IMR-90 (cell line): ENCODE data around the gene VSIR. TPM values are rescaled to one million over a fixed set of nuclear protein-coding genes. Genes with fewer than 3 reads are reported as not detected.

Experiments
- ATAC-seq: fragments of 200-7000 bp; cut with Tn5 transposase; 2 replicates; pipeline ENCODE4 v1.9.1; 2020; ENCODE audit warnings: low read depth, mild to moderate bottlenecking, moderate library complexity
- BruUV-seq: library from RNA; stranded (reverse); fragments of 400-500 nt; replicated peaks from 2 replicates; lab custom pipeline; 2021; lab: Mats Ljungman, UMichigan
- CTCF ChIA-PET: fragments of 300-600 bp; formaldehyde crosslinking; extraction: SDS; loops from one replicate; lab custom pipeline; 2021; ENCODE audit warnings: antibody characterized with exemption; lab: Yijun Ruan, JAX
- POLR2A ChIA-PET: fragments of 300-600 bp; sonication (Branson Sonifier 250); formaldehyde crosslinking; loops from one replicate; lab custom pipeline; 2022; ENCODE audit warnings: antibody characterized with exemption; ENCODE audit not compliant: unreplicated experiment; lab: Charles Lee
- DNase-seq: peaks from one replicate; pipeline ENCODE4 v3.0.0; 2013
- H2AFZ ChIP-seq: replicated peaks from 2 replicates; pipeline ENCODE3; 2013; ENCODE audit warnings: low read length, mild to moderate bottlenecking; ENCODE audit not compliant: poor library complexity
- H2AK5ac ChIP-seq: 2 replicates; pipeline ENCODE4 v1.6.1; 2013; ENCODE audit warnings: low read depth, low read length, inconsistent platforms
- H2AK9ac ChIP-seq: replicated peaks from 2 replicates; pipeline ENCODE3; 2013; ENCODE audit warnings: mild to moderate bottlenecking, low read depth, low read length, moderate library complexity; ENCODE audit not compliant: poor library complexity
- H2BK120ac ChIP-seq: 2 replicates; pipeline ENCODE4 v1.6.1; 2013; ENCODE audit warnings: low read depth, low read length, inconsistent platforms
- H2BK15ac ChIP-seq: 3 replicates; pipeline ENCODE4 v1.6.1; 2013; ENCODE audit warnings: low read depth, low read length, inconsistent platforms
- H2BK20ac ChIP-seq: 2 replicates; pipeline ENCODE4 v1.6.1; 2013; ENCODE audit warnings: low read depth, mild to moderate bottlenecking, inconsistent platforms, low read length, moderate library complexity
- H2BK5ac ChIP-seq: 2 replicates; pipeline ENCODE4 v1.6.1; 2013; ENCODE audit warnings: mild to moderate bottlenecking, low read depth, low read length, inconsistent platforms; ENCODE audit not compliant: poor library complexity, severe bottlenecking
- H3K14ac ChIP-seq: replicated peaks from 2 replicates; pipeline ENCODE4 v1.6.1; 2013; ENCODE audit warnings: low read depth, low read length, inconsistent platforms
- H3K18ac ChIP-seq: 2 replicates; pipeline ENCODE4 v1.6.1; 2013; ENCODE audit warnings: low read depth, low read length, control low read depth
- H3K23ac ChIP-seq: 2 replicates; pipeline ENCODE4 v1.6.1; 2013; ENCODE audit warnings: low read depth, low read length, inconsistent platforms
- H3K27ac ChIP-seq: 2 replicates; pipeline ENCODE4 v1.5.1; 2013; ENCODE audit warnings: mild to moderate bottlenecking, control low read depth, low read length; ENCODE audit not compliant: insufficient read depth
- H3K27me3 ChIP-seq: 2 replicates; pipeline ENCODE4 v1.6.1; 2013; ENCODE audit warnings: low read length; ENCODE audit not compliant: control insufficient read depth, insufficient read depth
- H3K36me3 ChIP-seq: 2 replicates; pipeline ENCODE4 v1.6.1; 2013; ENCODE audit warnings: low read length, mixed read lengths; ENCODE audit not compliant: control insufficient read depth, insufficient read depth
- H3K4ac ChIP-seq: 2 replicates; pipeline ENCODE4 v1.6.1; 2013; ENCODE audit warnings: low read depth, low read length, inconsistent platforms
- H3K4me1 ChIP-seq: 2 replicates; pipeline ENCODE4 v1.6.1; 2013; ENCODE audit warnings: low read length, mixed read lengths; ENCODE audit not compliant: control insufficient read depth, insufficient read depth
- H3K4me2 ChIP-seq: 2 replicates; pipeline ENCODE4 v1.6.1; 2013; ENCODE audit warnings: low read depth, mild to moderate bottlenecking, control low read depth, low read length, moderate library complexity
- H3K4me3 ChIP-seq: 2 replicates; pipeline ENCODE4 v1.5.1; 2013; ENCODE audit warnings: low read depth, mild to moderate bottlenecking, control low read depth, low read length, moderate library complexity; ENCODE audit not compliant: insufficient read depth
- H3K56ac ChIP-seq: 2 replicates; pipeline ENCODE4 v1.6.1; 2013; ENCODE audit warnings: low read length, inconsistent platforms; ENCODE audit not compliant: insufficient read depth; ENCODE audit errors: extremely low read depth
- H3K79me1 ChIP-seq, 2 experiments: 2 replicates each; pipeline ENCODE4 v1.6.1; 2013; ENCODE audit warnings: low read length in 2 of 2, inconsistent platforms in 1 of 2, low read depth in 1 of 2
- H3K9ac ChIP-seq: 2 replicates; pipeline ENCODE4 v1.6.1; 2013; ENCODE audit warnings: low read depth, low read length, control low read depth
- H3K9me1 ChIP-seq: 2 replicates; pipeline ENCODE4 v1.6.1; 2013; ENCODE audit warnings: low read length, inconsistent platforms; ENCODE audit not compliant: insufficient read depth
- H3K9me3 ChIP-seq: 2 replicates; pipeline ENCODE4 v1.6.1; 2013; ENCODE audit warnings: low read length; ENCODE audit not compliant: control insufficient read depth, insufficient read depth
- H4K20me1 ChIP-seq: 2 replicates; pipeline ENCODE4 v1.6.1; 2013; ENCODE audit warnings: low read length, inconsistent platforms; ENCODE audit not compliant: insufficient read depth
- H4K5ac ChIP-seq: 2 replicates; pipeline ENCODE4 v1.6.1; 2013; ENCODE audit warnings: mild to moderate bottlenecking, low read depth, low read length, control low read depth
- H4K8ac ChIP-seq, 2 experiments: 2 replicates each; pipeline ENCODE4 v1.6.1; 2013; ENCODE audit warnings: low read depth in 2 of 2, low read length in 2 of 2, control low read depth in 1 of 2, inconsistent platforms in 1 of 2
- H4K91ac ChIP-seq: 2 replicates; pipeline ENCODE4 v1.6.1; 2013; ENCODE audit warnings: low read depth, low read length, inconsistent platforms; ENCODE audit not compliant: insufficient read depth
- CEBPB ChIP-seq: IDR thresholded peaks from 2 replicates; pipeline ENCODE4 v1.6.1; 2012; ENCODE audit warnings: low read depth, low read length, improper control_type of control experiment
- CHD1 ChIP-seq: IDR thresholded peaks from 2 replicates; pipeline ENCODE4 v1.6.1; 2012; ENCODE audit warnings: low read depth, low read length, improper control_type of control experiment
- FOS ChIP-seq: fragments of 150-350 bp; IDR thresholded peaks from 2 replicates; pipeline ENCODE4 v1.6.1; 2016; ENCODE audit warnings: low read depth, low read length
- MAFK ChIP-seq: IDR thresholded peaks from 2 replicates; pipeline ENCODE4 v1.6.1; 2012; ENCODE audit warnings: low read depth, low read length, improper control_type of control experiment
- WGBS, 2 experiments: methylation state at CpG; one replicate each; pipeline versions ENCODE4 v1.1.5 to v1.1.7; 2013; ENCODE audit warnings: missing lambda C conversion rate in 2 of 2; ENCODE audit not compliant: insufficient read length in 1 of 2; ENCODE audit errors: extremely low coverage in 2 of 2; 5-methylcytosine and 5-hydroxymethylcytosine counted together
- dilution Hi-C: fragments of 300-500 bp; cut with HindIII; formaldehyde crosslinking; loops from one replicate; pipeline ENCODE4 v1.14.3; 2018; ENCODE audit warnings: low sequenced_read_pairs; ENCODE audit not compliant: unreplicated experiment
- in situ Hi-C: fragments of 300-500 bp; cut with MboI; formaldehyde crosslinking; loops from 3 replicates; pipeline ENCODE4 v1.14.3; 2019; ENCODE audit warnings: low sequenced_read_pairs, inconsistent platforms, mixed read lengths
- intact Hi-C: fragments of 100-400 bp; cut with micrococcal nuclease; formaldehyde crosslinking; loops from 2 replicates; pipeline ENCODE4 v1.10.0; 2022
- polyA plus RNA-seq, 3 experiments: library from polyadenylated mRNA; depleted of rRNA; stranded (reverse); fragments of >200 nt; gene quantifications; 2 replicates each; pipeline ENCODE4 v1.2.3, GENCODE V29; 2012; ENCODE audit warnings: low replicate concordance in 1 of 3
- total RNA-seq: library from RNA; depleted of rRNA; stranded (reverse); fragments of >200 nt; gene quantifications from 2 replicates; pipeline ENCODE4 v1.2.3, GENCODE V29; 2012

Gene VSIR
- total and polyA plus RNA-seq, 2 of the 4 experiments (the other 2 are of a cell fraction), result 5.0 to 23.8 TPM

DNA sequence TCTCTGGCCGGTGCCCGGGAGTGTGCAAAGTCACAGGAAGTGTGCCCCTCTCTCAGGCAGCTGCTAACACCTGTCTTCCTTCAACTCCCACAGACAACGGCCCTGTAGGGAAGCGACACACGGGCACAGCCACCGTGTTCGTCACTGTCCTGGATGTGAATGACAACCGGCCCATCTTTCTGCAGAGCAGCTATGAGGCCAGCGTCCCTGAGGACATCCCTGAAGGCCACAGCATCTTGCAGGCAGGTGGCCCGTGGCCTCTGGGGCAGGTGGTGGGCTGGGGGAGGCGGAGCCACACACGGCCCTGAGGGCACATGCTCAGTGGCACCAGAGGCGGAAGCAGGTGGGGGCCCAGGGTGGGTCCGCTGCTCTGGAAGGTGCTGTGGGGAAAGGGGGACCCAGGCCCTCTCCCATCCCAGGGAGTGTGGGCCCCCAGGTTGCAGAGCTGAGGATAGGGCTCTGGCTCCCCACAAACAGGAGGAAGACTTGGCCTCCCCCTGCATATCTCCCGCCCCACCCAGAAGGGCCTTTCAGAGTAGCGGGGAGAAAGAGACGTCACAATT is 60.7 kb downstream of the VSIR start:
- Histone ChIP-seq H2BK120ac (0 out of 2 replicates have a peak overlapping the region, but pooled peaks have one; percentile 52), H3K27me3 (peaks cover 5% of the 10 kb centered on the region; the same call in 1 of the 2 replicates), H4K5ac (peak overlapping the region; percentile 69; the same call in 1 of the 2 replicates), H3K4me2 (no peak overlapping the region), H3K27ac (peak overlapping the region; percentile 75), H3K9me3 (no peaks in the 10 kb centered on the region; the same call in 1 of the 2 replicates), H2BK20ac (no peak overlapping the region), H3K79me1 (no peaks in the 10 kb centered on the region), H3K23ac (no peak overlapping the region), H4K8ac (peak overlapping the region; percentile 89 to 98; a peak in 2 of 4 replicates), H3K9me1 (no peaks in the 10 kb centered on the region), H3K4me1 (peaks cover 21% of the 10 kb centered on the region), H3K18ac (peak overlapping the region; percentile 19; the same call in 1 of the 2 replicates), H2AK9ac (peak overlapping the region; percentile 52), H3K14ac (0 out of 2 replicates have a peak overlapping the region, but pooled peaks have one; percentile 17), H4K91ac (peak overlapping the region; percentile 93), H2AFZ (peak overlapping the region; percentile 88), H4K20me1 (no peaks in the 10 kb centered on the region), H2BK5ac (no peak overlapping the region), H3K56ac (no peak overlapping the region), H2AK5ac (no peak overlapping the region; the same call in 1 of the 2 replicates), H3K4me3 (no peak overlapping the region), H3K36me3 (no peaks in the 10 kb centered on the region), H3K9ac (0 out of 2 replicates have a peak overlapping the region, but pooled peaks have one; percentile 16), H3K4ac (peak overlapping the region; percentile 48), H2BK15ac (no peak overlapping the region)
- WGBS, 2 experiments, result 100% methylated on average over 5 of the region's 17 CpGs; no CpG with 5 or more reads in 1 of the 2 experiments
- BruUV-seq, result no TSS peak
- DNase-seq, result no peak
- intact Hi-C loops, result loop anchor here (5.0 kb wide), 2 partner anchors 55 to 100 kb away; no protein-coding TSS in a partner anchor
- dilution Hi-C loops, result no loop called here
- ATAC-seq, result no peak
- ChIA-PET POLR2A (no interaction called here), CTCF (interaction anchor here (0.5 kb wide), 1 partner anchor 53 kb away, joined by 3 read pairs; no protein-coding TSS in a partner anchor)
- no peak for TF ChIP-seq MAFK
- TF ChIP-seq CHD1, result no peak
- TF ChIP-seq CEBPB, result no peak
- no peak for TF ChIP-seq FOS
- in situ Hi-C loops, result no loop called here
